Keratinocyte (primary cell): ENCODE data around the gene PSMG1. TPM values are rescaled to one million over a fixed set of nuclear protein-coding genes. Genes with fewer than 3 reads are reported as not detected.
A peak's percentile ranks its signal among the peaks of the same experiment; 100 is the strongest.

Source experiments
- DNase-seq: peaks from one replicate; pipeline ENCODE4 v3.0.0-alpha.2; 2011; ENCODE audit warnings: low read depth, missing footprints, low spot score
- FAIRE-seq: peaks from 2 replicates; lab custom pipeline; 2011; peaks lifted over from hg19 to GRCh38; lab: Jason Lieb, UNC
- H2AFZ ChIP-seq: 2 replicates; pipeline ENCODE4 v1.6.0; 2012; ENCODE audit warnings: low read length, control low read depth, inconsistent platforms; ENCODE audit not compliant: control insufficient read depth
- H3K27ac ChIP-seq: 2 replicates; pipeline ENCODE4 v1.5.1; 2011; ENCODE audit warnings: low read length; ENCODE audit not compliant: control insufficient read depth, insufficient read depth
- H3K27me3 ChIP-seq: 3 replicates; pipeline ENCODE4 v1.6.0; 2011; ENCODE audit warnings: low read length; ENCODE audit not compliant: control insufficient read depth, insufficient read depth; ENCODE audit errors: extremely low read depth
- H3K36me3 ChIP-seq, 2 experiments: 2 replicates in 1 of 2; 3 replicates in 1 of 2; pipeline ENCODE4 v1.5.1; 2011; ENCODE audit warnings: low read length in 2 of 2, mild to moderate bottlenecking in 1 of 2; ENCODE audit not compliant: control insufficient read depth in 2 of 2, insufficient read depth in 2 of 2; ENCODE audit errors: extremely low read depth in 1 of 2
- H3K4me1 ChIP-seq: 3 replicates; pipeline ENCODE4 v1.5.1; 2011; ENCODE audit warnings: low read length; ENCODE audit not compliant: control insufficient read depth, insufficient read depth; ENCODE audit errors: extremely low read depth
- H3K4me2 ChIP-seq: 3 replicates; pipeline ENCODE4 v1.6.0; 2011; ENCODE audit warnings: low read depth, low read length; ENCODE audit not compliant: control insufficient read depth, insufficient read depth; ENCODE audit errors: extremely low read depth
- H3K4me3 ChIP-seq, 3 experiments: fragments of 200-600 bp in 1 of 3; sonication (generic) in 1 of 3; 2 replicates in 2 of 3; 3 replicates in 1 of 3; pipeline ENCODE4 v1.5.1; 2011 to 2016; ENCODE audit warnings: low read length in 3 of 3, mild to moderate bottlenecking in 3 of 3, control low read depth in 2 of 3, inconsistent platforms in 1 of 3, low read depth in 1 of 3, mixed read lengths in 1 of 3, mixed run types in 1 of 3, moderate library complexity in 1 of 3; ENCODE audit not compliant: control insufficient read depth in 2 of 3, insufficient read depth in 2 of 3; ENCODE audit errors: extremely low read depth in 1 of 3
- H3K79me2 ChIP-seq: 2 replicates; pipeline ENCODE4 v1.6.0; 2012; ENCODE audit warnings: low read length; ENCODE audit not compliant: control insufficient read depth, insufficient read depth
- H3K9ac ChIP-seq: 3 replicates; pipeline ENCODE4 v1.6.0; 2011; ENCODE audit warnings: low read length; ENCODE audit not compliant: control insufficient read depth, insufficient read depth; ENCODE audit errors: extremely low read depth
- H3K9me1 ChIP-seq: 3 replicates; pipeline ENCODE4 v1.6.0; 2011; ENCODE audit warnings: low read length; ENCODE audit not compliant: control insufficient read depth, insufficient read depth; ENCODE audit errors: extremely low read depth
- H3K9me3 ChIP-seq: 2 replicates; pipeline ENCODE4 v1.5.1; 2012; ENCODE audit warnings: low read depth, low read length; ENCODE audit not compliant: control insufficient read depth
- H4K20me1 ChIP-seq: 3 replicates; pipeline ENCODE4 v1.6.0; 2011; ENCODE audit warnings: low read length; ENCODE audit not compliant: control insufficient read depth, insufficient read depth; ENCODE audit errors: extremely low read depth
- EZH2 ChIP-seq: IDR thresholded peaks from one replicate; pipeline ENCODE4 v1.6.1; 2012; ENCODE audit warnings: inconsistent platforms, mild to moderate bottlenecking, low read length, moderate library complexity
- dilution Hi-C: fragments of 300-500 bp; cut with MboI; formaldehyde crosslinking; loops from one replicate; pipeline ENCODE4 v1.7.0; 2020; ENCODE audit warnings: low sequenced_read_pairs; ENCODE audit not compliant: extremely low pct_ligation_motif_present
- polyA plus RNA-seq, 5 experiments: library from polyadenylated mRNA; depleted of rRNA in 3 of 5; stranded (reverse) in 3 of 5; stranded (forward) in 1 of 5; unstranded in 1 of 5; fragments of >200 nt; gene quantifications; 1 replicate in 1 of 5; 2 replicates in 3 of 5; 3 replicates in 1 of 5; pipeline versions ENCODE4 v1.2.1 to v1.2.3, GENCODE V29; 2011 to 2012; ENCODE audit warnings: missing spikeins in 2 of 5, low read depth in 1 of 5, low replicate concordance in 1 of 5
- TF ChIP-seq, protein P1 (sequence below), 3 experiments: IDR thresholded peaks in 1 of 3; conservative IDR thresholded peaks in 1 of 3; optimal IDR thresholded peaks in 1 of 3; 2 replicates in 2 of 3; 3 replicates in 1 of 3; pipeline versions ENCODE3 to v1.5.1; 2011; ENCODE audit warnings: low read length in 3 of 3, mild to moderate bottlenecking in 3 of 3, moderate library complexity in 2 of 3, control low read depth in 1 of 3, inconsistent platforms in 1 of 3; ENCODE audit not compliant: insufficient read depth in 2 of 3; ENCODE audit errors: extremely low read depth in 1 of 3

The PSMG1 gene
- polyA plus RNA-seq, 1 donor (not counting 4 experiments of a cell fraction or from before 2014, with no cell fraction given) = 91.8 TPM

DNA sequence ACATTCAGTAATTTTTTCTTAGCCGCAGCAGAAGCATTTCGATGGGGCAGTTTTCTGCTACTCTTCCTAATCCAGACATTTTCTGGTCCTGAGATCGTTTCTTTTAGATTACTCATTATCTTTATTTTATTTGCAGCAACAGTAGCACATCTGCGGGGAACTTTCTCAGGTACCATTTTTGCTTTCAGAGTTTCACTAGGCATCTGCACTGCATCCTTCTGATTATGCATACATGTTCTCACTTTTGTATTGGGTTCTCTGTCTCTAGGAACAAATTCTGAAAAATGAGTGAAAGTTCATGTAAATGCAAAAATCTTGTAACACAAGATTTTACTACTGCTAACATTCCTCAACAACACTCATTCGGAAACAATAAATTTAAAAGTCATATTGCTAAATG, 3.9 kb upstream of the PSMG1 start:
- Histone ChIP-seq H3K36me3 (no peaks in the 10 kb centered on the region), H3K9me3 (no peaks in the 10 kb centered on the region), H3K27ac (no peak overlapping the region), H3K27me3 (no peaks in the 10 kb centered on the region), H2AFZ (no peak overlapping the region), H3K4me2 (peak overlapping the region; percentile 22), H3K4me1 (peaks cover 27% of the 10 kb centered on the region), H4K20me1 (no peaks in the 10 kb centered on the region), H3K4me3 (no peak overlapping the region), H3K9ac (no peak overlapping the region), H3K79me2 (peaks cover 9% of the 10 kb centered on the region), H3K9me1 (no peaks in the 10 kb centered on the region)
- DNase-seq = no peak
- TF ChIP-seq, protein P1, sequence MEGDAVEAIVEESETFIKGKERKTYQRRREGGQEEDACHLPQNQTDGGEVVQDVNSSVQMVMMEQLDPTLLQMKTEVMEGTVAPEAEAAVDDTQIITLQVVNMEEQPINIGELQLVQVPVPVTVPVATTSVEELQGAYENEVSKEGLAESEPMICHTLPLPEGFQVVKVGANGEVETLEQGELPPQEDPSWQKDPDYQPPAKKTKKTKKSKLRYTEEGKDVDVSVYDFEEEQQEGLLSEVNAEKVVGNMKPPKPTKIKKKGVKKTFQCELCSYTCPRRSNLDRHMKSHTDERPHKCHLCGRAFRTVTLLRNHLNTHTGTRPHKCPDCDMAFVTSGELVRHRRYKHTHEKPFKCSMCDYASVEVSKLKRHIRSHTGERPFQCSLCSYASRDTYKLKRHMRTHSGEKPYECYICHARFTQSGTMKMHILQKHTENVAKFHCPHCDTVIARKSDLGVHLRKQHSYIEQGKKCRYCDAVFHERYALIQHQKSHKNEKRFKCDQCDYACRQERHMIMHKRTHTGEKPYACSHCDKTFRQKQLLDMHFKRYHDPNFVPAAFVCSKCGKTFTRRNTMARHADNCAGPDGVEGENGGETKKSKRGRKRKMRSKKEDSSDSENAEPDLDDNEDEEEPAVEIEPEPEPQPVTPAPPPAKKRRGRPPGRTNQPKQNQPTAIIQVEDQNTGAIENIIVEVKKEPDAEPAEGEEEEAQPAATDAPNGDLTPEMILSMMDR (optimal IDR thresholded peaks at IDR 0.05 in 1 of 3, IDR thresholded peaks at IDR 0.05 in 1 of 3, conservative IDR thresholded peaks at IDR 0.05 in 1 of 3; ENCODE audit: extremely low read depth in 1 of 3, insufficient read depth in 2 of 3, low read length in 3 of 3) = no peak
- no peak for TF ChIP-seq EZH2
- FAIRE-seq = no peak
- dilution Hi-C loops = no loop called here

DNA sequence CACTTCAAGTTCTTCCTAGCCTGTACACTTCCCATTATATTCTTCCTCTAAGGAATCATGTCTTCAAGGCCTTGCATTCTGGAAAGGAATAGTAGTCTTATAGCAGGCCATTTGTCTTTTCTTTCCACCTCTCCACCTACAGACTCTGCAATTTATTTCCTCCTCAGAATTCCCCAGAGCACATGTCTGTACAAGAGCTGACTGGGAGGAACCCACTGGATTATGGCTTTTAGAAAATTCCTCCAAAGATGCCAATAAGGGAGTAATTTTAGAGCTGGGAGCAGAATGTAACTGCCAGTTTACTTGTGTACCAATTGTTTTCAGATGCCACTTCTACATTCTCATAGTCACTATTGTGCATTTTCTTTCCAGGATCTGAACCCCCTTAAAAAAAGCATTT, 3.4 kb upstream of the PSMG1 start:
- Histone ChIP-seq H3K4me2 (peak overlapping the region; percentile 57), H3K27ac (peak overlapping the region; percentile 57), H4K20me1 (no peaks in the 10 kb centered on the region), H3K4me1 (peaks cover 31% of the 10 kb centered on the region), H3K9me1 (no peaks in the 10 kb centered on the region), H3K36me3 (no peaks in the 10 kb centered on the region), H3K9ac (no peak overlapping the region), H3K27me3 (no peaks in the 10 kb centered on the region), H3K9me3 (no peaks in the 10 kb centered on the region), H3K4me3 (no peak overlapping the region), H3K79me2 (peaks cover 13% of the 10 kb centered on the region), H2AFZ (peak overlapping the region; percentile 14)
- FAIRE-seq (no peak), DNase-seq (no peak)
- dilution Hi-C loops = no loop called here
- TF ChIP-seq, protein P1 (optimal IDR thresholded peaks at IDR 0.05 in 1 of 3, IDR thresholded peaks at IDR 0.05 in 1 of 3, conservative IDR thresholded peaks at IDR 0.05 in 1 of 3; ENCODE audit: extremely low read depth in 1 of 3, insufficient read depth in 2 of 3, low read length in 3 of 3) = no peak
- no peak for TF ChIP-seq EZH2
